ENCODE measurements around the gene WBP2NL. TPM values are rescaled to one million over a fixed set of nuclear protein-coding genes. Genes with fewer than 3 reads are reported as not detected.

WBP2NL gene
- total and polyA plus RNA-seq, 10 donors = 1.2 to 5.0 (median 1.8) TPM

DNA sequence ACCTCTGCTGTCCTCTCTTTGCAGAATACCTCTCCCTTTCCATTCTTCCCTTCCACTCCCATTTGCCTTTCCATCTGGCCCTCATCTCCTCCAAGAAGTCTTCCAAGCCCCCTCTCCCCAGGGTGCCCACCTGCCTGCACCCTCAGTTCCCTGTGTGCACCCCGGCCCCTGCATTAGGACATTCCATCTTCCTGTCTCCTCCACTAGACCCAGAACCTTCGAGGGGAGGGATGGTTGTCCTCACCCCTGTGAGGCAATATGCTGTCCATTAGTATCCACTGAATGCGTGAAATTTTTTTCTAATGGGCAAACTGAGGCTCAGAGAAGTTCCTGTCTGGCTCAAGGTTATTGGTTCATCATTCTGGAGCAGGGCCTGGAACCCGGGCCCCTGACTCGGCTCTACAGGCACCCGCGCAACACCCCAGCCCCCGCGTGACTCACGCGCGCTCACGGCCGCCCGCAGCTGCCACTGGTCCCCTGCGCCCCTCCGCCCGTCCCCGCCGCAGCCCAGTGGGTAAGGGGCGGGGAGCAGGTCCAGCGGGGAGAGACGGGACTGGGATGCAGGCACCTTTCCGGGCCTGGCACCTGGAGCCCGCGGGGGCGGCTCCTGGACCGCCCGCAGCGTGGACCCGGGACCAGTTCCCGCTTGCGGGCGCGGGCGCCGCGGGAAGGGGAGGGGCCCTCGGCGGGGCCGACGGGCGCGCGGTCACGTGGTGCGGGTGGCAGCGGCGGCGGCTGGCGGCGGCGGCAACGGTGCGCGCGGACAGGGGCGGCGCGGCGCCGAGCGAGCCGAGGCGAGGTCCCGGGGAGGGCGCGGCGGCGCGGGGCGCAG is 22.3 kb upstream of the WBP2NL start:
- H3K27ac ChIP-seq = no peak overlapping the region
- H3K36me3 ChIP-seq = no peaks in the 10 kb centered on the region
- intact Hi-C loops (cut with DNase I; ENCODE audit: low total_unique reads) = no loop called here
- peak overlapping the region; percentile 18 to 76 (median 45) for H3K4me3 ChIP-seq
- DNase-seq = peak; percentile 86
- TF ChIP-seq POLR2A (IDR thresholded peaks at IDR 0.05) (no peak), POLR2AphosphoS5 (IDR thresholded peaks at IDR 0.05) (no peak)
- TF ChIP-seq, protein P1, sequence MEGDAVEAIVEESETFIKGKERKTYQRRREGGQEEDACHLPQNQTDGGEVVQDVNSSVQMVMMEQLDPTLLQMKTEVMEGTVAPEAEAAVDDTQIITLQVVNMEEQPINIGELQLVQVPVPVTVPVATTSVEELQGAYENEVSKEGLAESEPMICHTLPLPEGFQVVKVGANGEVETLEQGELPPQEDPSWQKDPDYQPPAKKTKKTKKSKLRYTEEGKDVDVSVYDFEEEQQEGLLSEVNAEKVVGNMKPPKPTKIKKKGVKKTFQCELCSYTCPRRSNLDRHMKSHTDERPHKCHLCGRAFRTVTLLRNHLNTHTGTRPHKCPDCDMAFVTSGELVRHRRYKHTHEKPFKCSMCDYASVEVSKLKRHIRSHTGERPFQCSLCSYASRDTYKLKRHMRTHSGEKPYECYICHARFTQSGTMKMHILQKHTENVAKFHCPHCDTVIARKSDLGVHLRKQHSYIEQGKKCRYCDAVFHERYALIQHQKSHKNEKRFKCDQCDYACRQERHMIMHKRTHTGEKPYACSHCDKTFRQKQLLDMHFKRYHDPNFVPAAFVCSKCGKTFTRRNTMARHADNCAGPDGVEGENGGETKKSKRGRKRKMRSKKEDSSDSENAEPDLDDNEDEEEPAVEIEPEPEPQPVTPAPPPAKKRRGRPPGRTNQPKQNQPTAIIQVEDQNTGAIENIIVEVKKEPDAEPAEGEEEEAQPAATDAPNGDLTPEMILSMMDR (IDR thresholded peaks at IDR 0.05 in 8 of 11, conservative IDR thresholded peaks at IDR 0.05 in 3 of 11) = no peak
- WGBS, 5 donors = 2 to 9% (median 3%) methylated on average over 19 to 72 of the region's 72 CpGs
- H3K9me3 ChIP-seq = no peaks in the 10 kb centered on the region
- peaks cover 3 to 17% (median 13%) of the 10 kb centered on the region in 6 donors for H3K4me1 ChIP-seq
- peaks cover 0 to 77% (median 30%) of the 10 kb centered on the region in 7 donors for H3K27me3 ChIP-seq (replicated peaks in 1 of 7)

DNA sequence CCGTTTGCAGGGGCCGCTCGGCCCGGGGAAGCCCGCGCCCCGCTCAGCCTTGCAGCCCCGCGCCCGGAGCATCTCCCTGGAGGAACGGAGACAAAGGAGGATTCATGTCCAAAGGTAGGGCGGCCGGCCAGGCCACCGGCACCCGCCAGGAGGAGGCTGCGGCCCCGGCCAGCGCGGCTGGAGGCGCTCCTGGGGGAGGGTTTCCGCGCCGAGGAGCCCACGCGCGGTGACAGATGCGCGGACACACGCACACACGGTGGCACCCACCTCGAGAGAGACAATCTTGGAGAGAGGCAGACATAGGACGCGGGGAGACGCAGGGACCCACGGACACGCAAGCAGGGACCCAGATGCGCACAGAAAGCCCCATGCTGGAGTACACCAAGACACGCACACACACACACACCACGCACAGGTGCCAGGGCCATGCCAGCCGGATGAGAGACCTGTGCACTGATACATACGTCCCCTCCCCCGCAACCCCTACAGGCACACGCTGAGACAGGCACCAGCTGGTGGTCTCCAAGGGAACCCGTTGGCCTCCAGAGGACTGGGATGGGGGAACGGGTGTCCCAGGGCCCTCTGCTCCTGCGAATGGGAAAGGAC is 21.5 kb upstream of the WBP2NL start:
- WGBS, 5 donors = 4 to 26% (median 5%) methylated on average over 9 to 46 of the region's 46 CpGs
- Histone ChIP-seq H3K27ac (no peak overlapping the region), H3K9me3 (no peaks in the 10 kb centered on the region), H3K4me3 (peak overlapping the region in 7 of 8 donors; percentile 22 to 76 (median 45)), H3K36me3 (no peaks in the 10 kb centered on the region), H3K4me1 (peaks cover 3 to 17% (median 13%) of the 10 kb centered on the region in 6 donors), H3K27me3 (replicated peaks in 1 of 7) (peaks cover 0 to 69% (median 23%) of the 10 kb centered on the region in 7 donors)
- DNase-seq = no peak
- intact Hi-C loops (cut with DNase I; ENCODE audit: low total_unique reads) = no loop called here
- TF ChIP-seq, protein P1 (IDR thresholded peaks at IDR 0.05 in 8 of 11, conservative IDR thresholded peaks at IDR 0.05 in 3 of 11) = no peak
- TF ChIP-seq POLR2AphosphoS5 (IDR thresholded peaks at IDR 0.05) (no peak), POLR2A (IDR thresholded peaks at IDR 0.05) (no peak)

DNA sequence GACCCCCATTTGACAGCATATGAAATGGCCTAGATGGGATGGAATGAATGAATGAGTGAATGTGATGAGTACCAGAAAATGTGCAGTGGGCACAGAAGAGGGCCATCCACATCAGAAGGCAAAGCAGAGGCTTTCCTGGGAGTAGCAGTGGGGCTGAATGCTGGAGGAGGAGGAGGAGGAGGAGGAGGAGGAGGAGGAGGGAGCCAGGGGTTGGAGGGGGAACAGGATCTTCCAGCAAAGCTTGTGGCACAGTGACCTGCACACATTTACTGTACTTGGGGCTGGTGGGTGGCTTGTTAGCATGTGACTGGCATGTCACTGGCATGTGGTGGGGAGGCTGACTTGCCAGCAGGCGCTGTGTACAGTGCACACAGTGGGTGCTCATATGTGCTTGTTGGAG is 19.9 kb upstream of the WBP2NL start:
- WGBS, 5 donors = 82 to 100% (median 93%) methylated on average over 1 of the region's 1 CpG
- H3K27ac ChIP-seq = no peak overlapping the region
- peaks cover 0 to 52% (median 23%) of the 10 kb centered on the region in 7 donors for H3K27me3 ChIP-seq (replicated peaks in 1 of 7)
- TF ChIP-seq POLR2A (IDR thresholded peaks at IDR 0.05) = no peak
- TF ChIP-seq, protein P1 (IDR thresholded peaks at IDR 0.05 in 8 of 11, conservative IDR thresholded peaks at IDR 0.05 in 3 of 11) = no peak
- TF ChIP-seq POLR2AphosphoS5 (IDR thresholded peaks at IDR 0.05) = no peak
- H3K9me3 ChIP-seq = no peaks in the 10 kb centered on the region
- no peaks in the 10 kb centered on the region for H3K36me3 ChIP-seq
- no peak for DNase-seq
- peaks cover 3 to 17% (median 13%) of the 10 kb centered on the region in 6 donors for H3K4me1 ChIP-seq
- intact Hi-C loops (cut with DNase I; ENCODE audit: low total_unique reads) = no loop called here
- H3K4me3 ChIP-seq = no peak overlapping the region

Data from spleen (tissue), 11 donors.